ENCODE data around the gene SLC9B1. TPM values are rescaled to one million over a fixed set of nuclear protein-coding genes. Genes with fewer than 3 reads are reported as not detected.

Gene SLC9B1
- total and polyA plus RNA-seq, 2 of the 13 experiments (the other 11 are each of a cell fraction or from before 2014, with no cell fraction given), result 0.17 to 0.20 TPM

- Histone ChIP-seq H3K4me2 (ENCODE audit: low read depth, low read length) (no peak overlapping the region), H3K4me3 (replicated peaks in 1 of 3; ENCODE audit: insufficient read depth in 1 of 3, low read depth in 2 of 3, low read length in 3 of 3) (no peak overlapping the region), H3K27me3 (ENCODE audit: control insufficient read depth in 1 of 2, insufficient read depth in 2 of 2, low read length in 2 of 2) (no peaks in the 10 kb centered on the region), H3K27ac (ENCODE audit: extremely low read length, insufficient read depth, low read length) (no peak overlapping the region), H4K20me1 (ENCODE audit: insufficient read depth, low read length) (no peaks in the 10 kb centered on the region), H3K4me1 (ENCODE audit: insufficient read depth, low read length) (no peaks in the 10 kb centered on the region), H2AFZ (ENCODE audit: low read length) (no peak overlapping the region), H3K36me3 (replicated peaks in 1 of 2; ENCODE audit: control insufficient read depth in 1 of 2, insufficient read depth in 2 of 2, low read length in 2 of 2) (peaks cover 2 to 28% of the 10 kb centered on the region in 2 experiments), H3K79me2 (ENCODE audit: insufficient read depth, low read length) (no peaks in the 10 kb centered on the region), H3K9me3 (ENCODE audit: low read length) (no peaks in the 10 kb centered on the region), H3K9ac (ENCODE audit: insufficient read depth, low read depth, low read length) (no peak overlapping the region)
- no peak for FAIRE-seq
- TF ChIP-seq ZNF766 (CRISPR knock-in tag; IDR thresholded peaks at IDR 0.05; ENCODE audit: borderline replicate concordance), result no peak
- no peak for DNase-seq (ENCODE audit: low spot score)
- no TSS peak for BruUV-seq (replicated peaks)
- WGBS (ENCODE audit: low lambda C conversion rate), result 97% methylated on average over 3 of the region's 3 CpGs
- intact Hi-C loops (cut with micrococcal nuclease; ENCODE audit: unreplicated experiment) (no loop called here), in situ Hi-C loops (cut with HindIII; ENCODE audit: extremely low pct_ligation_motif_present, low pct_unique_long_range_greater_than_20kb) (no loop called here)
- ATAC-seq, result no peak
- CTCF ChIA-PET (ENCODE audit: low intra/inter-chr PET ratio, low total read pairs), result no interaction called here
- POLR2A ChIA-PET, result interaction anchor here (1.1 kb wide), 1 partner anchor 23 kb away, joined by 4 read pairs; no protein-coding TSS in a partner anchor
Observed at GRCh38 chr4:103052779-103053178, 33.3 kb upstream of the SLC9B1 start.

GRCh38 chr4:103052145-103052544 is 32.6 kb upstream of the SLC9B1 start:
- ATAC-seq (no peak), DNase-seq (ENCODE audit: low spot score) (no peak), FAIRE-seq (no peak)
- ChIA-PET CTCF (ENCODE audit: low intra/inter-chr PET ratio, low total read pairs) (no interaction called here), POLR2A (interaction anchor here (1.1 kb wide), 1 partner anchor 23 kb away, joined by 4 read pairs; no protein-coding TSS in a partner anchor)
- intact Hi-C loops (cut with micrococcal nuclease; ENCODE audit: unreplicated experiment) (no loop called here), in situ Hi-C loops (cut with HindIII; ENCODE audit: extremely low pct_ligation_motif_present, low pct_unique_long_range_greater_than_20kb) (no loop called here)
- H3K9me3 ChIP-seq (ENCODE audit: low read length), result no peaks in the 10 kb centered on the region
- no peaks in the 10 kb centered on the region for H3K4me1 ChIP-seq (ENCODE audit: insufficient read depth, low read length)
- no peak overlapping the region for H3K4me3 ChIP-seq (replicated peaks in 1 of 3; ENCODE audit: insufficient read depth in 1 of 3, low read depth in 2 of 3, low read length in 3 of 3)
- no TSS peak for BruUV-seq (replicated peaks)
- TF ChIP-seq GABPA (IDR thresholded peaks at IDR 0.05; ENCODE audit: low read depth, low read length) (no peak), GABPA (CRISPR knock-in tag; IDR thresholded peaks at IDR 0.05; ENCODE audit: low read depth) (no peak), E2F1 (CRISPR knock-in tag; IDR thresholded peaks at IDR 0.05) (no peak), ZNF746 (CRISPR knock-in tag; IDR thresholded peaks at IDR 0.05) (no peak), HMGXB4 (CRISPR knock-in tag; IDR thresholded peaks at IDR 0.05; ENCODE audit: borderline replicate concordance in 1 of 2, low read depth in 1 of 2) (no peak)
- H3K9ac ChIP-seq (ENCODE audit: insufficient read depth, low read depth, low read length), result no peak overlapping the region
- H3K4me2 ChIP-seq (ENCODE audit: low read depth, low read length), result no peak overlapping the region
- WGBS (ENCODE audit: low lambda C conversion rate), result 93% methylated on average over 3 of the region's 3 CpGs
- no peak overlapping the region for H3K27ac ChIP-seq (ENCODE audit: extremely low read length, insufficient read depth, low read length)
- H4K20me1 ChIP-seq (ENCODE audit: insufficient read depth, low read length), result no peaks in the 10 kb centered on the region
- no peaks in the 10 kb centered on the region for H3K27me3 ChIP-seq (ENCODE audit: control insufficient read depth in 1 of 2, insufficient read depth in 2 of 2, low read length in 2 of 2)
- no peak overlapping the region for H2AFZ ChIP-seq (ENCODE audit: low read length)
- H3K79me2 ChIP-seq (ENCODE audit: insufficient read depth, low read length), result no peaks in the 10 kb centered on the region
- H3K36me3 ChIP-seq (replicated peaks in 1 of 2; ENCODE audit: control insufficient read depth in 1 of 2, insufficient read depth in 2 of 2, low read length in 2 of 2), result peaks cover 2 to 31% of the 10 kb centered on the region in 2 experiments
